ENCODE data around the gene FLT1. TPM values are rescaled to one million over a fixed set of nuclear protein-coding genes. Genes with fewer than 3 reads are reported as not detected.

Gene FLT1
- total and polyA plus RNA-seq, 3 experiments from 2014 or later, result 2.4 to 2.7 TPM; not detected in 1

DNA sequence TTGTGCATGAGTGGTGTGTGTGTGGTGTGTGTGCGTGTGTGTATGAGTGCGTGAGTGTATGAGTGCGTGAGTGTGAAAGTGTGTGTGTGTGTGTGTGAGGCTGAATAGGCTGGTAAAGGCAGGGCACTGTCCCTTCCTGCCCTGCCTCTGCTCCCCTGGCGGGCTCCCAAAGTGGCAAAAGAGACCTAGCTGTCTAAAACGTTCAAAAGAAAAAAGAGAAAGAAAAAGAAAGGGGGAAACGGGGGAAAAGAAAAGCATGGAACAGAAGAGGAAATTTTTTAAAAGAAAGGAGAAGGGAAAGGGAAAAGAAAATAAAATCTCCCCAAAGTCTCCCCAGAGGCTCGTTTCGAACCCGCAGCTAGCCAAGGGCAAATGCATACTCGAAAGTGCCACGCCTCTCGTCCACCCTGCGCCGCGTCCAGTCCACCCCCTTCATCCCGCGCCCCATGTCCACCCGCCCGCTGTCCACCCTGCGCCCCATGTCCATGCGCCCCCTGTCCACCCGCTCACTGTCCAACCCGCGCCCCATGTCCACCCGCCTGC is 37.0 kb upstream of the FLT1 start:
- peak overlapping the region; percentile 44 for H3K27ac ChIP-seq (ENCODE audit: low read depth, low read length)
- H3K36me3 ChIP-seq (ENCODE audit: insufficient read depth, low read length), result no peaks in the 10 kb centered on the region
- Mint-ChIP-seq H3K4me3 (peak overlapping the region in 1 of 7 donors; percentile 44), H3K4me1 (no peaks in the 10 kb centered on the region), H3K36me3 (no peaks in the 10 kb centered on the region), H3K27ac (no peak overlapping the region), H3K27me3 (peaks cover 28 to 53% of the 10 kb centered on the region in 2 donors), H3K9me3 (no peaks in the 10 kb centered on the region)
- H3K9me3 ChIP-seq (ENCODE audit: low read length), result no peaks in the 10 kb centered on the region
- H3K4me3 ChIP-seq (ENCODE audit: low read length), result no peak overlapping the region
- no peak for DNase-seq
- POLR2A ChIA-PET, result no interaction called here
- peaks cover 12% of the 10 kb centered on the region for H3K27me3 ChIP-seq (ENCODE audit: insufficient read depth, low read length, poor library complexity, severe bottlenecking)
- peaks cover 13% of the 10 kb centered on the region for H3K4me1 ChIP-seq (ENCODE audit: insufficient read depth, low read length)
- CTCF ChIA-PET, result no interaction called here

DNA sequence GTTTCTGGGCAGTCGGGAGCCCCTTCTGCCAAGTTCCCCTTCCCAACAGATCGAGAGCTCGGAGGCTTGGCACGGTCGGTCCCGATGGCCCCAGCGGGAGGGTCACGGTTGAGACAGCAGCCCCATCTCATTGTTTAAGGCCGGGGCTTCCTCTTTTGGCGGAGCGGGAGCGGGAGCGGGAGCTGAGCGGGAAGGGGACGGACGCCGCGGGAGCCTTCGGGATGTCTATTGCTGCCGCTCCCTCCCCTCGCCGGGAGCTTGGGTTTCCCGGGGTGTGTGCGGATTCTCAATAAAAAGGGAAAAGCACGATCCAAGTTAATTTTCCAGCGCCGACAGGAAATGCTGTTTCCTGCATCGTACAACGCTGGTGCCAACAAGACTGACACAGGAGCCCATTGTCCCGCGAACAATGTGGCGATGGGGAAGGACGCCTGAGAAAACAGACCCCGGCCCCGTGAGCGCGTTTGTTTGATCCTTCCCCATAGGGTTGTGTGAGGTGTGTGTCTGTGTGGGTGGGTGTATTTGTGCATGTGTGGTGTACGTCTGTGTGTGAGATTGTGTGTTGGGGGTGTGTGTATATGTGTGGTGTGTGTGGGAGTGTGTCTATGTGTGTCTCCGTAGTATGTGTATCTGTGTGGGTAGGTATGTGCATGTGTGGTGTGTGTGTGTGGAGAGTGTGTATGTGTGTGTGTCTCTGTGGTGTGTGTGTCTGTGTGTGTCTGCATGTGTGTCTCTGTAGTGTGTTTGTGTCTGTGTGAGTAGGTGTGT is 36.3 kb upstream of the FLT1 start:
- Mint-ChIP-seq H3K36me3 (no peaks in the 10 kb centered on the region), H3K27me3 (peaks cover 28 to 48% of the 10 kb centered on the region in 2 donors), H3K27ac (no peak overlapping the region), H3K9me3 (no peaks in the 10 kb centered on the region), H3K4me3 (no peak overlapping the region), H3K4me1 (no peaks in the 10 kb centered on the region)
- no peaks in the 10 kb centered on the region for H3K9me3 ChIP-seq (ENCODE audit: low read length)
- H3K4me1 ChIP-seq (ENCODE audit: insufficient read depth, low read length), result peaks cover 13% of the 10 kb centered on the region
- CTCF ChIA-PET, result no interaction called here
- H3K27ac ChIP-seq (ENCODE audit: low read depth, low read length), result peak overlapping the region; percentile 44
- peaks cover 12% of the 10 kb centered on the region for H3K27me3 ChIP-seq (ENCODE audit: insufficient read depth, low read length, poor library complexity, severe bottlenecking)
- no peaks in the 10 kb centered on the region for H3K36me3 ChIP-seq (ENCODE audit: insufficient read depth, low read length)
- no peak for DNase-seq
- no peak overlapping the region for H3K4me3 ChIP-seq (ENCODE audit: low read length)
- POLR2A ChIA-PET, result no interaction called here

- DNase-seq, result no peak
- Histone ChIP-seq H3K4me1 (ENCODE audit: insufficient read depth, low read length) (peaks cover 13% of the 10 kb centered on the region), H3K36me3 (ENCODE audit: insufficient read depth, low read length) (no peaks in the 10 kb centered on the region), H3K4me3 (ENCODE audit: low read length) (no peak overlapping the region), H3K27me3 (ENCODE audit: insufficient read depth, low read length, poor library complexity, severe bottlenecking) (peaks cover 12% of the 10 kb centered on the region), H3K27ac (ENCODE audit: low read depth, low read length) (no peak overlapping the region), H3K9me3 (ENCODE audit: low read length) (no peaks in the 10 kb centered on the region)
- Mint-ChIP-seq H3K4me1 (no peaks in the 10 kb centered on the region), H3K9me3 (no peaks in the 10 kb centered on the region), H3K36me3 (no peaks in the 10 kb centered on the region), H3K27me3 (peaks cover 24 to 48% of the 10 kb centered on the region in 2 donors), H3K4me3 (no peak overlapping the region), H3K27ac (no peak overlapping the region)
- CTCF ChIA-PET, result no interaction called here
- POLR2A ChIA-PET, result no interaction called here
These were observed 35.8 kb upstream of the FLT1 start for GRCh38 chr13:28530729-28531076.

GRCh38 chr13:28529836-28530235 is 34.9 kb upstream of the FLT1 start:
- Histone ChIP-seq H3K36me3 (ENCODE audit: insufficient read depth, low read length) (no peaks in the 10 kb centered on the region), H3K4me3 (ENCODE audit: low read length) (no peak overlapping the region), H3K27ac (ENCODE audit: low read depth, low read length) (no peak overlapping the region), H3K9me3 (ENCODE audit: low read length) (no peaks in the 10 kb centered on the region), H3K4me1 (ENCODE audit: insufficient read depth, low read length) (peaks cover 13% of the 10 kb centered on the region), H3K27me3 (ENCODE audit: insufficient read depth, low read length, poor library complexity, severe bottlenecking) (peaks cover 12% of the 10 kb centered on the region)
- DNase-seq, result no peak
- Mint-ChIP-seq H3K27ac (no peak overlapping the region), H3K27me3 (peaks cover 19 to 50% of the 10 kb centered on the region in 2 donors), H3K9me3 (no peaks in the 10 kb centered on the region), H3K36me3 (no peaks in the 10 kb centered on the region), H3K4me1 (no peaks in the 10 kb centered on the region), H3K4me3 (peak overlapping the region in 1 of 7 donors; percentile 27)
- CTCF ChIA-PET, result no interaction called here
- POLR2A ChIA-PET, result interaction anchor here (0.7 kb wide), 1 partner anchor 344 kb away, joined by 3 read pairs; no protein-coding TSS in a partner anchor

GRCh38 chr13:28528848-28529247 is 33.9 kb upstream of the FLT1 start:
- no peaks in the 10 kb centered on the region for H3K9me3 Mint-ChIP-seq
- H3K27me3 Mint-ChIP-seq, result peaks cover 15 to 45% of the 10 kb centered on the region in 2 donors

DNA sequence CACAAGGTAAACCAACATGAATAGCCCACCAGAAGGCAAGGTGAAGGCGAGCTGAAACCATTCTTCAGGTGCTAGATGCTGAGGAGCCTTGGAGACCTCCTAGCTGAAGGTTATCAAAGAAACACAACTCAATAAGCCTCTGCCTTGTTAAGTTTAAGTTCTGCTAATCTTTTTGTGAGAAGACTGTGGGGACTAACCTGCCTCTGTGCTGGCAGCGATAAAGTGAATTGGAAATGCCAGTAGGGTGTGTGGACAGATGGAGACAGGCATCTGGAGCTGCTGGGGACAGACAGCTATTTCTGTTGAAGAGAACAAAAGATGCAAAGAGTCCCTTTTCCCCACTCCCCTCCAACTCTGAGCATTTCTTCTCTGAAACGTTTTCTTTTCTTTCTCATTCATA is 33.5 kb upstream of the FLT1 start:
- H3K27ac Mint-ChIP-seq, result no peak overlapping the region
- ChIA-PET POLR2A (no interaction called here), CTCF (no interaction called here)
- peaks cover 13% of the 10 kb centered on the region for H3K4me1 ChIP-seq (ENCODE audit: insufficient read depth, low read length)
- peaks cover 6% of the 10 kb centered on the region for H3K27me3 ChIP-seq (ENCODE audit: insufficient read depth, low read length, poor library complexity, severe bottlenecking)
- peaks cover 15 to 41% of the 10 kb centered on the region in 2 donors for H3K27me3 Mint-ChIP-seq
- no peaks in the 10 kb centered on the region for H3K4me1 Mint-ChIP-seq
- H3K9me3 Mint-ChIP-seq, result no peaks in the 10 kb centered on the region
- no peaks in the 10 kb centered on the region for H3K9me3 ChIP-seq (ENCODE audit: low read length)
- H3K4me3 ChIP-seq (ENCODE audit: low read length), result no peak overlapping the region
- H3K36me3 Mint-ChIP-seq, result no peaks in the 10 kb centered on the region
- H3K27ac ChIP-seq (ENCODE audit: low read depth, low read length), result no peak overlapping the region
- DNase-seq, result no peak
- H3K36me3 ChIP-seq (ENCODE audit: insufficient read depth, low read length), result no peaks in the 10 kb centered on the region
- no peak overlapping the region for H3K4me3 Mint-ChIP-seq

More at GRCh38 chr13:28528848-28529247, 33.9 kb upstream of the FLT1 start:
- Mint-ChIP-seq H3K4me3 (no peak overlapping the region), H3K27ac (no peak overlapping the region), H3K4me1 (no peaks in the 10 kb centered on the region), H3K36me3 (no peaks in the 10 kb centered on the region)
- ChIA-PET POLR2A (no interaction called here), CTCF (no interaction called here)
- Histone ChIP-seq H3K9me3 (ENCODE audit: low read length) (no peaks in the 10 kb centered on the region), H3K4me1 (ENCODE audit: insufficient read depth, low read length) (peaks cover 13% of the 10 kb centered on the region), H3K4me3 (ENCODE audit: low read length) (no peak overlapping the region), H3K36me3 (ENCODE audit: insufficient read depth, low read length) (no peaks in the 10 kb centered on the region), H3K27me3 (ENCODE audit: insufficient read depth, low read length, poor library complexity, severe bottlenecking) (peaks cover 11% of the 10 kb centered on the region), H3K27ac (ENCODE audit: low read depth, low read length) (no peak overlapping the region)
- no peak for DNase-seq

DNA sequence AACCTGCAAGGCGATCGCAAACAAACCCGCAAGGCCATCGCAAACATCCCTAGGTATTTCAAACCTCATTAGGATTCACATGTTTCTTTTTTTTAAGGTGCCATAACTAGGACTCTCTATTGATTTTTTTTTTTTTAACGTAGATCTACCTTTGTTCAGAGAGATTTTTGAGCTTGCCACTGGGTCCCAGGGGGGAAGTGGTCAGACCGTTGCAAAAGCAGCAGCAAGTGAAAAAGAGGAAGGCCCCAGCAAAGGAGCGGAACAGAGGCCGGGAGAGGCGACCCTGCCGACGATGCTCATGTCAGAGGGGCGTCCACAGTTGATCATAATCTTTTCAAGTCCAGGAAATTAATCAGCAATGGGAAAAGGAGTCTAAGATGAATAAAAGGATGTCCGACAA is 32.7 kb upstream of the FLT1 start:
- Mint-ChIP-seq H3K36me3 (no peaks in the 10 kb centered on the region), H3K4me3 (no peak overlapping the region), H3K4me1 (no peaks in the 10 kb centered on the region), H3K27ac (peak overlapping the region in 1 of 8 donors; percentile 22), H3K9me3 (no peaks in the 10 kb centered on the region), H3K27me3 (peaks cover 10 to 35% of the 10 kb centered on the region in 2 donors)
- Histone ChIP-seq H3K4me1 (ENCODE audit: insufficient read depth, low read length) (peaks cover 13% of the 10 kb centered on the region), H3K27me3 (ENCODE audit: insufficient read depth, low read length, poor library complexity, severe bottlenecking) (peaks cover 6% of the 10 kb centered on the region), H3K27ac (ENCODE audit: low read depth, low read length) (no peak overlapping the region), H3K9me3 (ENCODE audit: low read length) (no peaks in the 10 kb centered on the region), H3K4me3 (ENCODE audit: low read length) (no peak overlapping the region), H3K36me3 (ENCODE audit: insufficient read depth, low read length) (no peaks in the 10 kb centered on the region)
- CTCF ChIA-PET, result no interaction called here
- POLR2A ChIA-PET, result no interaction called here
- DNase-seq, result no peak

DNA sequence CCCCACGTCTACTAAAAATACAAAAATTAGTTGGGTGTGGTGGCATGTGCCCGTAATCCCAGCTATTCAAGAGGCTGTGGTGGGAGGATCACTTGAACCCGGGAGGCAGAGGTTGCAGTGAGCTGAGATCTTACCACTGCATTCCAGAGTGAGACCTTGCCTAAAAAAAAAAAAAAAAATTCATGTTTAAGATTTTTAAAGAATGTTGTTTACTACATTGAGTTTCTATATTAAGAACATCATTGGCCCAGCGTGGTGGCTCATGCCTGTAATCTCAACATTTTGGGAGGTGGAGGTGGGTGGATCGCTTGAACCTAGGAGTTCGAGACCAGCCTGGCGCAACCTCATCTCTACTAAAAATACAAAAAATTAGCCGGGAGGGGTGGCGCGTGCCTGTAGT is 31.9 kb upstream of the FLT1 start:
- peaks cover 6% of the 10 kb centered on the region for H3K27me3 ChIP-seq (ENCODE audit: insufficient read depth, low read length, poor library complexity, severe bottlenecking)
- Mint-ChIP-seq H3K36me3 (no peaks in the 10 kb centered on the region), H3K27me3 (peaks cover 12 to 38% of the 10 kb centered on the region in 2 donors), H3K4me3 (no peak overlapping the region), H3K9me3 (no peaks in the 10 kb centered on the region), H3K4me1 (no peaks in the 10 kb centered on the region), H3K27ac (no peak overlapping the region)
- H3K36me3 ChIP-seq (ENCODE audit: insufficient read depth, low read length), result no peaks in the 10 kb centered on the region
- H3K9me3 ChIP-seq (ENCODE audit: low read length), result no peaks in the 10 kb centered on the region
- ChIA-PET POLR2A (no interaction called here), CTCF (no interaction called here)
- no peak overlapping the region for H3K4me3 ChIP-seq (ENCODE audit: low read length)
- H3K27ac ChIP-seq (ENCODE audit: low read depth, low read length), result no peak overlapping the region
- no peak for DNase-seq
- peaks cover 13% of the 10 kb centered on the region for H3K4me1 ChIP-seq (ENCODE audit: insufficient read depth, low read length)

Data from CD8-positive, alpha-beta memory T cell (primary cell).